DMS79 (cell line): ENCODE data around the gene GCH1.
"Not testable (repeated sequence)": the region's sequence is repeated elsewhere in the genome, so short reads cannot be mapped to it uniquely, and the experiment has no call there.

Experiments used
- DNase-seq: peaks from one replicate; lab custom pipeline; 2025; lab: John Stamatoyannopoulos, UW

GCH1 gene, protein sequence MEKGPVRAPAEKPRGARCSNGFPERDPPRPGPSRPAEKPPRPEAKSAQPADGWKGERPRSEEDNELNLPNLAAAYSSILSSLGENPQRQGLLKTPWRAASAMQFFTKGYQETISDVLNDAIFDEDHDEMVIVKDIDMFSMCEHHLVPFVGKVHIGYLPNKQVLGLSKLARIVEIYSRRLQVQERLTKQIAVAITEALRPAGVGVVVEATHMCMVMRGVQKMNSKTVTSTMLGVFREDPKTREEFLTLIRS

GRCh38 chr14:54902521-54903420 is at the start of gene GCH1:
Gene GCH1, minus strand, starts transcription at chr14:54902826. Its CDS starts 163 bp downstream, at chr14:54902663.
- DNase-seq = peak; percentile 95

- DNase-seq = no peak
Measured at GRCh38 chr14:54947230-54947629, 44.6 kb upstream of the GCH1 start.

- DNase-seq = no peak
Measured at GRCh38 chr14:54946500-54946899, 43.9 kb upstream of the GCH1 start.

DNA sequence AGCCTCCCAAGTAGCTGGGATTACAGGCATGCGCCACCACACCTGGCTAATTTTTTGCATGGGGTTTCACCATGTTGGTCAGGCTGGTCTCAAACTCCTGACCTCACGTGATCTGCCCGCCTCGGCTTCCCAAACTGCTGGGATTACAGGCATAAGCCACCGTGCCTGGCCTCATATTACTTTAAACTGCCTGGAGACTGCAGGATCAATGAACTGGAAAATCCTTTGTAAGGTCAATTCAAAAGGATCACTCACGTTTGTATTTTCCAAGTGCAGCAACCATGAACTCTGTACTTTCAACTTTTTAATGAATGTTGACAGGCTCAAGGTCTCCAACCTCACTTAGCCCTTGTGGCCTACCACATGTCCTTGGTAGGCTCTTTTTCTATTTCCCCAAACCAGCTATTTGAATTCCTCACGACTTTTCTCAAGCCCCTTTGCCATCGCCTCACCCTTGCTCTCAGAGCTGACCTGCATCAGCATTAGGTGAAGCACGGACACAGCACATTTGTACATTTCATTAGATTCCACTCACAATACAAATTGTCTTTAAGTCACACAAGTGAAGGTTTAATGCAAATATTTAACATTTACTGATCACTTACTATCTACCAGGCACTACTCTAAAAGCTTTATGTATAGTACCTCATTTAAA is 42.2 kb upstream of the GCH1 start:
- no peak for DNase-seq

DNA sequence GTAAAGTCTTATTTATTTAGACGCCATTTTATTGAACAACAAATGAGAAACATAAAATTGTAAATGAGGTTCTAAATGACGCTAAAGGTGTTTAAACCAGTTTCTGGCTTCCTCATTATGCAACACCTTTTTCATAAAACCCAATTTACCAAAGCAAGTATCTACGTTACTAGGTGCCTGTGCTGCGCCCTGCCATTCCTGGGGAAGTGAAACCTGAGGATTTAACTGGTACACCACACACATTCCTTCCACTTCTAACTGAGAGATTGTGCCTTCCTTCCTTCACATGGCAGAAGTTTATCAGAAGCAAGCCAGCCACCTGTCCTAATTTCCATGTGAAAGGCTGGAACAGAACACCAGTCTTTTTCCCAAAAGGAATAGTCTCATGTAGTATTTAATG is 40.3 kb upstream of the GCH1 start:
- no peak for DNase-seq

- DNase-seq = no peak
Measured at GRCh38 chr14:54936816-54937215, 34.2 kb upstream of the GCH1 start.

GRCh38 chr14:54935958-54936357 is 33.3 kb upstream of the GCH1 start:
- DNase-seq = no peak

GRCh38 chr14:54935100-54935499 is 32.5 kb upstream of the GCH1 start:
- DNase-seq = no peak

GRCh38 chr14:54933006-54933405 is 30.4 kb upstream of the GCH1 start:
- DNase-seq = peak; percentile 46

DNA sequence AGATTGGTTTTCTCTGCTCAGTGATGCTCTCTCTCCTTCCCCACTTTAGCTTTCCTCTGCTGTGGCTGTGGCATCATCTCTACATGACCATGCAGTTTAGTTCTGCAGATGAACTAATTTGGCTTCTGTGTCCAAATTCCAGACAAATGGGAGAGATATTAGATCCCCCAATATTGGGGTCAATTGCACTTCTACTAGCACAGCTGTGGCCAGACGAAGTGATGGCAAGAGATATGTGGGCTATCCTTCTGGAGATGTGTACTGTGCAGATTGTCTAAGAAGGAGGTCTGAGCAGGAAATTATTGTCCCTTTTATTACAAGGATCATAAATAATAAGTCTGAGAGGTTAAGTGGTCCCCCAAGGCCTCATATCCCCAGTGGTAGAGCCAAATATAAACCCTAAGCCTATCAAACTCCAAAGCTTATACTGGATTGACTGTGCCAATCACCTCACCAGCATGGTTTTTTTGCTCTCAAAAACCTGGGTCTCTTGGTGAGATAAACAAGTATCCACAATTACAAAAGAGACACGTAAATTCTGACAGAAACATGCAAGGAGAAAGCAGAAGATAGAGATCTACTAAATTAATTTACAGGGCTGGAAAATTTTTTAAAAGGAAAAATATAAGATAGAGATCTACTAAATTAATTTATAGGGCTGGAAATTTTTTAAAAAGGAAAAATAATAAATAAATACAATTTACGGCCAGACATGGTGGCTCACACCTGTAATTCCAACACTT is 29.1 kb upstream of the GCH1 start:
- no peak for DNase-seq

GRCh38 chr14:54931101-54931500 is 28.5 kb upstream of the GCH1 start:
- DNase-seq = no peak

DNA sequence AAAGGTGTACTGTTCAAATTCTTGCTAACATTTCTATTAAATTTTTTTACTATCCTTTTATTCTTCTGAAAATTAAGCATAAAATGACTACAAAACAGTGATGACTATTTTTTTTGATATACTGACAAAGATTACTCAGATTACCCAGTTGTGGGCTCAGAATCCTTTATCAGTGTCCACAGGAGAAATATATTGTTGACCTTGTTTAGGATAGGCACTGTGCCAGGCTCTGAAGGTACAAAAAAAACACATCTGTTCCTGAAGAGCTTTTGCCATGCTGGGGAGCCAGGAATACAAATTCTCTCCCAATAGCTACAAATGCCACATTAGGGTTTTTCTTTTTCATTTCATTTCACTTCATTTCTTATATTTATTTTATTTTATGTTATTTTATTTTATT is 26.9 kb upstream of the GCH1 start:
- DNase-seq = peak; percentile 52

DNA sequence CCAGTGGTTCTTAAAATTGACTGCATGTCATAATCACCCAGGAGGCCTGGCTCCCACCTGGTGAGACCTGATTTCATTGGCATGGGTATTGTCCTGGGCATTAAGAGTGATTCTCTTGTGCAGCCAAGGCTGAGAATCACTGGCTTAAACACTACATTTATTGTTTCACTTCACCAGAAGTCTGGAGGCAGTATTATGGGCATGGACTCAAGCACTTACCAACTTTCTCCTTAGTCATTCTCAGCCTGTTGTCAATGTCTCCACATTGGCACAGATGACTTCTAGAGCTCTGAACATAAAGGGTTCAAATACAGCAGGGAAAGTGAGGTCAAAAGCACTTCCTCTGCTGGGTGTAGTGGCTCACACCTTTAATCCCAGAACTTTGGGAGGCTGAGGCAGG is 25.6 kb upstream of the GCH1 start:
- no peak for DNase-seq

GRCh38 chr14:54927551-54927950 is 24.9 kb upstream of the GCH1 start:
- DNase-seq = no peak

- not testable (repeated sequence) for DNase-seq
Measured at GRCh38 chr14:54926570-54926969, 23.9 kb upstream of the GCH1 start.

DNA sequence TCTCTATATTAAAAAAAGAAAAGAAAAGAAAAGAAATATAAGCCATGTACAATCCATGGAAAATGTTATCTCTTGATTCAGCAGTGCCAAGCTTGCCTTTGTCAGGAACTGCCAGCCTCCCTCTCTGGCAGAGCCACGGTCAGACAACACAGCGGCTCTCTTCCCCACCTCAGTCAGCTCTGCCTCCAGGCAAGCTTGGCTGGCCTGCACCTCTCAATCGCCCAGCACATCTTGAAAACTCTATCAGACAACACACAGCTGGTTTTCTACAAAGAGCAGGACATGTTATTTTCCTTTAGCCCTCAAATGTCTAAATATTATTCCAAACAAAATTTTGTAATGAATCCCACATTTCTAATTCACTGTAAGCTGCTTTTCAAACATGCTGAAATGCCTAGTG is 20.0 kb upstream of the GCH1 start:
- no peak for DNase-seq

DNA sequence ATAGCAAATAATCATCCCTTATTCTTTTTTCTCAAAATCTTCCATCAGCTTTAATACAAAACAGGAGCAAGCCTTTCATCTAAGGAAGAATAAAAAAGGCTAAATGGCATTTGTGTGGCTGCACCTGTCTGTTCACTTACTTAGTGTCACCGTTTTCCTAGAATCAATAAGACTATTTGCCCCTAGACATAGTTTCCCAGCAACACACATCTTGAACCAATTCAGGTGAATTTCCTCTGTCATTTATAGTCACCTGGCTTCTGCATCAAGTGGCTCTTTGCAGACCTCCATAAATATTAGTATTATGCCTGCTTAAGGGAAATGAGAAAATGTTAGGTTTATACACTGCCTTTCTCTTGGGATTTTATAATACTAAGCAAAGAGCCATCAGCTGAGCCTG is 17.4 kb upstream of the GCH1 start:
- DNase-seq = peak; percentile 91

GRCh38 chr14:54919330-54919729 is 16.7 kb upstream of the GCH1 start:
- no peak for DNase-seq

- no peak for DNase-seq
Measured at GRCh38 chr14:54918427-54918826, 15.8 kb upstream of the GCH1 start.

DNA sequence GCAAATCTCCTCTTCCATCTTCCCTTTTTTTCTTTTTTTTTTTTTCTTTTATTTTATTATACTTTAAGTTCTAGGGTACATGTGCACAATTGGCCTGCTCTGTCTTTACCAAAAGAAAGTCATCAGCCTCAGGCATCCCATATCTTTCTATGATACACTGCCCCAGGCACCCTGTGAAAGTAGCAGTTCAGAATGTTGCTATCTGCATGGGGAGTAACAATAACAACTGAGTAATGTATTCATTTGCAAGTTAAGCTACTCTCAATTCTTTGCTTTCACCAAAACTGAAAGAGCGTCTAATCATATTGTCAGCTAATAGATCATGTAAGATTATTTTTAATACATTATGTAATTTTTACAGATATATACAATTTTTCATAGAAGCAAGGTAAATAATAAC is 13.5 kb upstream of the GCH1 start:
- no peak for DNase-seq

DNA sequence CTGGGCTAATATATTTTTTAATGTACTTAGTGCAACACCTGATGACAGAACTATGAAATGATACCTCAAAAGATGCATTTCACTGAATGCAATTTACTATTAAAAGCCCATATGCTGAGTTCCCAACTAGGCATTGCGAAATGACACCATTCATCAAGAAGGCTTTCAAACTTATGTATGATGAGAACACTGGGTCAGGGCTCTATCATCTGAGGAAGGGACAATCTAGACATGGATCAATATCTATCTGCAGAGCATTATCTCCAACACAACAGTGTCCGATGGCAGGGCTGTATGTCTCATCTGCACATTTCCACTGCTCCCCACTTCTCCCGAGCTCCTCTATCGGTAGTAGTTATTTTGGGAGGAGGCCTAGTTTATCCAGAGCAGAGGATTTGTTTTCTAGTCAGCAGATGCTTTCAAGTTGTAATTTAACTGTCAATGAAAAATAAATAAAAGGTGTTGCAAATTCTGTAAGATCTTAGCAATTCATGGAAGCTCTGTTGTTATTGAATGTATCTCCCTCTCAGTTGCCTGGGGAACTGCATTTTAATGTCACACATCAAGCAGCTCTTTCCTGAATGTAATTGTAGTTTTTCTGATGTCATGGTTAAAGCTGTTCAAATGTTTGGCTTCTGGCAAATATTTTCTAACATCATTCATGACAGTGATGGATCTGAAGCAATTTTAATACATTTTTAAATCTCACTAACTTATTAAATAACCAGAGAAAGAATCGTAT is 7.4 kb upstream of the GCH1 start:
- no peak for DNase-seq
